IPS DF 4.7 (cell line): ENCODE measurements around the gene GPRC5A.

ENCODE experiments used
- DNase-seq: peaks from one replicate; pipeline ENCODE4 v3.0.0-alpha.2; 2013; ENCODE audit warnings: low spot score; ENCODE audit errors: extremely low read depth

The GPRC5A gene

GRCh38 chr12:12885096-12885792 lies 6.1 kb upstream of the GPRC5A start:
- no peak for DNase-seq

- no peak for DNase-seq
Measured at GRCh38 chr12:12887471-12887870, 3.9 kb upstream of the GPRC5A start.

GRCh38 chr12:12889701-12890100 lies 1.7 kb upstream of the GPRC5A start:
- DNase-seq, result no peak

- no peak for DNase-seq
Measured at GRCh38 chr12:12890543-12891079, 751 bp upstream of the GPRC5A start.

GRCh38 chr12:12891881-12892355 lies 556 bp downstream of the GPRC5A start:
- DNase-seq, result no peak

- no peak for DNase-seq
Measured at GRCh38 chr12:12892681-12893141, 1.3 kb downstream of the GPRC5A start.

- DNase-seq, result no peak
Measured at GRCh38 chr12:12893438-12893837, 2.1 kb downstream of the GPRC5A start.

GRCh38 chr12:12896260-12896659 lies 4.9 kb downstream of the GPRC5A start:
- no peak for DNase-seq

GRCh38 chr12:12897302-12897701 lies 5.9 kb downstream of the GPRC5A start:
- DNase-seq, result no peak

- no peak for DNase-seq
Measured at GRCh38 chr12:12898136-12898717, 6.9 kb downstream of the GPRC5A start.

- no peak for DNase-seq
Measured at GRCh38 chr12:12898911-12899511, 7.6 kb downstream of the GPRC5A start.

GRCh38 chr12:12899530-12900380 lies 8.4 kb downstream of the GPRC5A start:
- no peak for DNase-seq

GRCh38 chr12:12900786-12901157 lies 9.4 kb downstream of the GPRC5A start:
- no peak for DNase-seq

GRCh38 chr12:12901158-12901791 lies 9.9 kb downstream of the GPRC5A start:
- DNase-seq, result no peak

- no peak for DNase-seq
Measured at GRCh38 chr12:12902036-12902435, 10.7 kb downstream of the GPRC5A start.

- no peak for DNase-seq
Measured at GRCh38 chr12:12903642-12904609, 12.6 kb downstream of the GPRC5A start.

- no peak for DNase-seq
Measured at GRCh38 chr12:12907552-12907951, 16.2 kb downstream of the GPRC5A start.

GRCh38 chr12:12908252-12908651 lies 16.9 kb downstream of the GPRC5A start:
- no peak for DNase-seq

- no peak for DNase-seq
Measured at GRCh38 chr12:12908711-12909110, 17.3 kb downstream of the GPRC5A start.
